Endothelial cell (in vitro differentiated cells): ENCODE results near the gene CLIC4. TPM values are rescaled to one million over a fixed set of nuclear protein-coding genes. Genes with fewer than 3 reads are reported as not detected.
"Not testable (repeated sequence)": the region's sequence is repeated elsewhere in the genome, so short reads cannot be mapped to it uniquely, and the experiment has no call there.

Source experiments
- DNase-seq: peaks from one replicate; pipeline ENCODE4 v3.0.0; 2021; ENCODE audit warnings: low spot score
- H3K27ac Mint-ChIP-seq: one replicate; pipeline ENCODE4 v1.8.0; 2021; ENCODE audit warnings: mixed read lengths, inconsistent platforms; ENCODE audit not compliant: unreplicated experiment
- H3K27me3 Mint-ChIP-seq: one replicate; pipeline ENCODE4 v1.8.0; 2021; ENCODE audit warnings: mild to moderate bottlenecking, moderate library complexity, mixed read lengths, inconsistent platforms; ENCODE audit not compliant: unreplicated experiment
- H3K36me3 Mint-ChIP-seq: one replicate; pipeline ENCODE4 v1.8.0; 2021; ENCODE audit warnings: mild to moderate bottlenecking, low read depth, mixed read lengths, inconsistent platforms; ENCODE audit not compliant: unreplicated experiment
- H3K4me1 Mint-ChIP-seq: one replicate; pipeline ENCODE4 v1.8.0; 2021; ENCODE audit warnings: mild to moderate bottlenecking, mixed read lengths, inconsistent platforms; ENCODE audit not compliant: unreplicated experiment
- H3K4me3 Mint-ChIP-seq: one replicate; pipeline ENCODE4 v1.8.0; 2021; ENCODE audit warnings: mild to moderate bottlenecking, mixed read lengths, inconsistent platforms; ENCODE audit not compliant: unreplicated experiment
- H3K9me3 Mint-ChIP-seq: one replicate; pipeline ENCODE4 v1.8.0; 2021; ENCODE audit warnings: mixed read lengths, inconsistent platforms; ENCODE audit not compliant: unreplicated experiment
- total RNA-seq: library from RNA; stranded (reverse); fragmentation: NEBNext Ultra II Directional; extraction: Animal tissue kit (Norgen Biotek cat#: 25700); gene quantifications from one replicate; pipeline ENCODE4 v1.2.1, GENCODE V29; 2021; ENCODE audit not compliant: unreplicated experiment
- TF ChIP-seq, protein P1 (sequence below): fragments of 200-600 bp; sonication (generic); IDR thresholded peaks from one replicate; pipeline ENCODE4 v1.5.0; 2021; ENCODE audit warnings: antibody characterized with exemption; ENCODE audit not compliant: unreplicated experiment

Gene CLIC4
- total RNA-seq, 1 donor from 2014 or later: 109 TPM

- TF ChIP-seq, protein P1, sequence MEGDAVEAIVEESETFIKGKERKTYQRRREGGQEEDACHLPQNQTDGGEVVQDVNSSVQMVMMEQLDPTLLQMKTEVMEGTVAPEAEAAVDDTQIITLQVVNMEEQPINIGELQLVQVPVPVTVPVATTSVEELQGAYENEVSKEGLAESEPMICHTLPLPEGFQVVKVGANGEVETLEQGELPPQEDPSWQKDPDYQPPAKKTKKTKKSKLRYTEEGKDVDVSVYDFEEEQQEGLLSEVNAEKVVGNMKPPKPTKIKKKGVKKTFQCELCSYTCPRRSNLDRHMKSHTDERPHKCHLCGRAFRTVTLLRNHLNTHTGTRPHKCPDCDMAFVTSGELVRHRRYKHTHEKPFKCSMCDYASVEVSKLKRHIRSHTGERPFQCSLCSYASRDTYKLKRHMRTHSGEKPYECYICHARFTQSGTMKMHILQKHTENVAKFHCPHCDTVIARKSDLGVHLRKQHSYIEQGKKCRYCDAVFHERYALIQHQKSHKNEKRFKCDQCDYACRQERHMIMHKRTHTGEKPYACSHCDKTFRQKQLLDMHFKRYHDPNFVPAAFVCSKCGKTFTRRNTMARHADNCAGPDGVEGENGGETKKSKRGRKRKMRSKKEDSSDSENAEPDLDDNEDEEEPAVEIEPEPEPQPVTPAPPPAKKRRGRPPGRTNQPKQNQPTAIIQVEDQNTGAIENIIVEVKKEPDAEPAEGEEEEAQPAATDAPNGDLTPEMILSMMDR: no peak
- Mint-ChIP-seq H3K36me3 (no peaks in the 10 kb centered on the region), H3K9me3 (no peaks in the 10 kb centered on the region), H3K27me3 (peaks cover 2% of the 10 kb centered on the region), H3K27ac (no peak overlapping the region), H3K4me3 (no peak overlapping the region), H3K4me1 (peaks cover 46% of the 10 kb centered on the region)
- no peak for DNase-seq
These were observed 61.3 kb downstream of the CLIC4 start for GRCh38 chr1:24806588-24806987.

DNA sequence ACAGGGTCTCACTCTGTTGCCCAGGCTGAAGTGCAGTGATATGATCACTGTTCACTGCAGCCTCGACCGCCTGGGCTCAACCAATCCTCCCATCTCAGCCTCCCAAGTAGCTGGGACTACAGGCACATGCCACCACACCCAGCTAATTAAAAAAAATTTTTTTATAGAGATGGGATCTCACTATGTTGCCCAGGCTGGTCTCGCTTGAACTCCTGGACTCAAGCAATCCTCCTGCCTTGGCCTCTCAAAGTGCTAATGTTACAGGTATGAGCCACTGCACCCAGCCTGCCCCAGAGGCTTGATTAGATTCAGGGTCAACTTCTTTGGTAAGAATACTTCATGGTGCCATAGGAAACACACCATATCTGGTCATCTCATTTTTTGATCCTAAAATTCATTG is 66.2 kb downstream of the CLIC4 start:
- Mint-ChIP-seq H3K36me3 (peaks cover 10% of the 10 kb centered on the region), H3K4me1 (peaks cover 18% of the 10 kb centered on the region)
- not testable (repeated sequence) for DNase-seq, H3K27ac Mint-ChIP-seq, H3K9me3 Mint-ChIP-seq, H3K27me3 Mint-ChIP-seq, H3K4me3 Mint-ChIP-seq

GRCh38 chr1:24820221-24820620 is 75.0 kb downstream of the CLIC4 start:
- Mint-ChIP-seq H3K4me1 (peaks cover 11% of the 10 kb centered on the region), H3K36me3 (peaks cover 21% of the 10 kb centered on the region)
- not testable (repeated sequence) for H3K27ac Mint-ChIP-seq, DNase-seq, H3K4me3 Mint-ChIP-seq, H3K9me3 Mint-ChIP-seq, H3K27me3 Mint-ChIP-seq

DNA sequence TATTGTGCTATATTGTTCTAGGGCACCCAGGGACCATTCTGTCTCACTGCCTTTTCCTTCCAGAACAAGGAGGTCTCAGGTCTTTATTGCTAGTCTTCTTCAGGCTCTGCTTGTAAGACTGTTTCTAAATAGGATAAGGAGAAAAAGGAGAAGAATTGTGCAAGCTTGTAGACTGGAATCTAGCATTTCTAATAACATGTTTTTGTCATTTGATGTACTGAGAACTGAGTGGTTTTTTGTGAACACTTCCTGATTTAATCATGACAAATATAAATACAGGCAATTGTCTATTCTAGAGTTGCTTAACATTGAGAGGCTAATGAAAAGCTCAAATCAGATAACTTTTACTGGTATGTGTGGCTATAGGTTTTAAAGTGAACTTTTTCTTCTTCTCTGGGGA is 77.6 kb downstream of the CLIC4 start:
- Mint-ChIP-seq H3K4me1 (peaks cover 11% of the 10 kb centered on the region), H3K9me3 (no peaks in the 10 kb centered on the region), H3K36me3 (peaks cover 8% of the 10 kb centered on the region), H3K27ac (peak overlapping the region; percentile 53), H3K27me3 (no peaks in the 10 kb centered on the region), H3K4me3 (no peak overlapping the region)
- TF ChIP-seq, protein P1: no peak
- no peak for DNase-seq

DNA sequence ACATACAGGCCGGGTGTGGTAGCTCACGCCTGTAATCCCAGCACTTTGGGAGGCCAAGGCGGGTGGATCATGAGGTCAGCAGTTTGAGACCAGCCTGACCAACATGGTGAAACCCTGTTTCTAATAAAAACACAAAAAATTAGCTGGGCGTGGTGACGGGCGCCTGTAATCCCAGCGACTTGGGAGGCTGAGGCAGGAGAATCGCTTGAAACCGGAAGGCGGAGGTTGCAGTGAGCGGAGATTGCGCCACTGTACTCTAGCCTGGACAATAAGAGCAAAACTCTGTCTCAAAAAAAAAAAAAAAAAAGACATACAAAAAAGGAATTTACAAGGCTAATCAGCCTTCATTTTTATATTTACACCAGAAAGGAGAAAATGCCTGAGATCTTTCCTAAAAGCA is 78.2 kb downstream of the CLIC4 start:
- H3K9me3 Mint-ChIP-seq, DNase-seq, H3K4me3 Mint-ChIP-seq, H3K27ac Mint-ChIP-seq, H3K36me3 Mint-ChIP-seq, H3K27me3 Mint-ChIP-seq: not testable (repeated sequence)
- H3K4me1 Mint-ChIP-seq: peaks cover 11% of the 10 kb centered on the region

GRCh38 chr1:24825174-24825573 is 79.9 kb downstream of the CLIC4 start:
- TF ChIP-seq, protein P1: no peak
- no peaks in the 10 kb centered on the region for H3K9me3 Mint-ChIP-seq
- no peaks in the 10 kb centered on the region for H3K27me3 Mint-ChIP-seq
- no peak overlapping the region for H3K27ac Mint-ChIP-seq
- peaks cover 7% of the 10 kb centered on the region for H3K36me3 Mint-ChIP-seq
- no peak for DNase-seq
- no peak overlapping the region for H3K4me3 Mint-ChIP-seq
- H3K4me1 Mint-ChIP-seq: peaks cover 11% of the 10 kb centered on the region

- no peaks in the 10 kb centered on the region for H3K9me3 Mint-ChIP-seq
- no peaks in the 10 kb centered on the region for H3K27me3 Mint-ChIP-seq
- peaks cover 11% of the 10 kb centered on the region for H3K4me1 Mint-ChIP-seq
- H3K27ac Mint-ChIP-seq: no peak overlapping the region
- TF ChIP-seq, protein P1: no peak
- peaks cover 7% of the 10 kb centered on the region for H3K36me3 Mint-ChIP-seq
- no peak for DNase-seq
- H3K4me3 Mint-ChIP-seq: no peak overlapping the region
These were observed 81.3 kb downstream of the CLIC4 start for GRCh38 chr1:24826510-24826909.
